Liver (tissue), 3 donors: ENCODE data around the gene VPS39.

Source experiments
- CTCF ChIP-seq: fragments of 150-350 bp; IDR thresholded peaks from 2 replicates; pipeline ENCODE4 v1.5.1; 2017; ENCODE audit warnings: improper control_type of control experiment, low read depth, low read length; ENCODE audit not compliant: missing input control
- EGR1 ChIP-seq, 2 donors: IDR thresholded peaks; 2 replicates each; pipeline ENCODE4 v1.6.1; 2016 to 2018; ENCODE audit warnings: antibody characterized with exemption in 2 of 2, low read depth in 2 of 2
- FOXA1 ChIP-seq: IDR thresholded peaks from 2 replicates; pipeline ENCODE4 v1.6.1; 2016; ENCODE audit warnings: antibody characterized with exemption
- JUND ChIP-seq, 2 donors: IDR thresholded peaks; 2 replicates each; pipeline ENCODE4 v1.6.1; 2016; ENCODE audit warnings: antibody characterized with exemption in 2 of 2
- NR2F2 ChIP-seq: IDR thresholded peaks from 2 replicates; pipeline ENCODE4 v1.6.1; 2016; ENCODE audit warnings: antibody characterized with exemption
- RAD21 ChIP-seq, 2 donors: IDR thresholded peaks; 2 replicates each; pipeline ENCODE4 v1.6.1; 2016; ENCODE audit warnings: antibody characterized with exemption in 2 of 2, mild to moderate bottlenecking in 2 of 2
- REST ChIP-seq: IDR thresholded peaks from 2 replicates; pipeline ENCODE4 v1.6.1; 2016; ENCODE audit warnings: antibody characterized with exemption, mild to moderate bottlenecking
- SP1 ChIP-seq: IDR thresholded peaks from 2 replicates; pipeline ENCODE4 v1.6.1; 2018; ENCODE audit warnings: antibody characterized with exemption, mild to moderate bottlenecking
- TAF1 ChIP-seq: conservative IDR thresholded peaks from 2 replicates; pipeline ENCODE4 v1.6.1; 2016; ENCODE audit warnings: antibody characterized with exemption, mild to moderate bottlenecking
- YY1 ChIP-seq: IDR thresholded peaks from 2 replicates; pipeline ENCODE4 v1.6.1; 2016; ENCODE audit warnings: antibody characterized with exemption, mild to moderate bottlenecking
- ZBTB33 ChIP-seq: IDR thresholded peaks from 2 replicates; pipeline ENCODE4 v1.6.1; 2016; ENCODE audit warnings: antibody characterized with exemption
- donor health status: healthy.
- donor health status: healthy.

GRCh38 chr15:42120285-42120684, 87.8 kb downstream of the VPS39 start:
- no peak for TF ChIP-seq CTCF
- no peak for TF ChIP-seq YY1
- no peak for TF ChIP-seq REST
- no peak for TF ChIP-seq RAD21 (IDR thresholded peaks at IDR 0.05)
- no peak for TF ChIP-seq NR2F2
- no peak for TF ChIP-seq SP1
- TF ChIP-seq TAF1: no peak
- TF ChIP-seq FOXA1: no peak
- no peak for TF ChIP-seq JUND (IDR thresholded peaks at IDR 0.05)
- no peak for TF ChIP-seq ZBTB33
- TF ChIP-seq EGR1 (IDR thresholded peaks at IDR 0.05; ENCODE audit: low read depth in 2 of 2): no peak
